Neural cell (in vitro differentiated cells): ENCODE measurements around the gene TXNDC16. TPM values are rescaled to one million over a fixed set of nuclear protein-coding genes. Genes with fewer than 3 reads are reported as not detected.

Experiments used
- H2AFZ ChIP-seq: fragments of 200-600, 300-800 bp; sonication (generic), shearing (Covaris generic); 2 replicates; pipeline ENCODE4 v1.6.0; 2014; ENCODE audit warnings: low read depth, mild to moderate bottlenecking, antibody characterized with exemption, low read length, moderate library complexity
- H3F3A ChIP-seq: fragments of 200-600 bp; shearing (Covaris generic); 2 replicates; pipeline ENCODE4 v1.6.1; 2016; ENCODE audit warnings: mild to moderate bottlenecking, moderate library complexity, mixed read lengths, antibody characterized with exemption, low read length; ENCODE audit not compliant: insufficient read depth, poor library complexity, severe bottlenecking
- H3K27ac ChIP-seq: fragments of 200-600, 300-800 bp; sonication (generic), shearing (Covaris generic); 2 replicates; pipeline ENCODE4 v1.5.1; 2014; ENCODE audit warnings: mild to moderate bottlenecking, low read length, moderate library complexity
- H3K27me3 ChIP-seq: fragments of 300-800, 200-600 bp; sonication (generic), shearing (Covaris generic); 2 replicates; pipeline ENCODE4 v1.6.0; 2014; ENCODE audit warnings: mild to moderate bottlenecking, low read depth, low read length, moderate library complexity; ENCODE audit not compliant: insufficient read depth
- H3K36me3 ChIP-seq: fragments of 300-800, 200-600 bp; sonication (generic), shearing (Covaris generic); 2 replicates; pipeline ENCODE4 v1.5.1; 2014; ENCODE audit warnings: mild to moderate bottlenecking, antibody characterized with exemption, low read length, moderate library complexity; ENCODE audit not compliant: insufficient read depth
- H3K4me2 ChIP-seq: fragments of 300-800, 200-600 bp; sonication (generic), shearing (Covaris generic); 2 replicates; pipeline ENCODE4 v1.6.0; 2014; ENCODE audit warnings: mild to moderate bottlenecking, low read length
- H3K4me3 ChIP-seq: fragments of 300-800, 200-600 bp; sonication (generic), shearing (Covaris generic); 2 replicates; pipeline ENCODE4 v1.5.1; 2014; ENCODE audit warnings: mild to moderate bottlenecking, low read length, moderate library complexity
- H3K79me2 ChIP-seq: fragments of 200-600 bp; shearing (Covaris generic); replicated peaks from 2 replicates; pipeline ENCODE4 v1.6.0; 2014; ENCODE audit warnings: mild to moderate bottlenecking, low read length, moderate library complexity; ENCODE audit not compliant: insufficient read depth
- H3K9ac ChIP-seq: fragments of 300-800, 200-600 bp; sonication (generic), shearing (Covaris generic); 2 replicates; pipeline ENCODE4 v1.6.1; 2016; ENCODE audit warnings: mild to moderate bottlenecking, low read length, mixed read lengths
- H3K9me2 ChIP-seq: fragments of 200-600 bp; shearing (Covaris generic); 2 replicates; pipeline ENCODE4 v1.6.1; 2016; ENCODE audit warnings: mild to moderate bottlenecking, low read length, mixed read lengths; ENCODE audit not compliant: insufficient read depth
- H3K9me3 ChIP-seq: fragments of 200-600, 300-800 bp; sonication (generic), shearing (Covaris generic); 2 replicates; pipeline ENCODE4 v1.6.1; 2016; ENCODE audit warnings: mild to moderate bottlenecking, mixed run types, low read length, moderate library complexity, mixed read lengths
- H4K20me1 ChIP-seq: fragments of 200-600 bp; shearing (Covaris generic); 2 replicates; pipeline ENCODE4 v1.6.1; 2016; ENCODE audit warnings: mild to moderate bottlenecking, mixed run types; ENCODE audit not compliant: insufficient read depth
- CTCF ChIP-seq: fragments of 450-650 bp; IDR thresholded peaks from 2 replicates; pipeline ENCODE4 v1.5.1; 2014; ENCODE audit warnings: antibody characterized with exemption, mild to moderate bottlenecking, moderate library complexity; ENCODE audit not compliant: poor library complexity, severe bottlenecking
- EP300 ChIP-seq: fragments of 450-650 bp; conservative IDR thresholded peaks from 2 replicates; pipeline ENCODE4 v1.6.1; 2014; ENCODE audit warnings: antibody characterized with exemption, mild to moderate bottlenecking, moderate library complexity; ENCODE audit not compliant: poor library complexity, severe bottlenecking
- EZH2 ChIP-seq: fragments of 200-600, 300-800 bp; shearing (Covaris generic), sonication (generic); IDR thresholded peaks from 2 replicates; pipeline ENCODE4 v1.6.1; 2014; ENCODE audit warnings: antibody characterized with exemption, low read length, borderline replicate concordance, mild to moderate bottlenecking; ENCODE audit not compliant: insufficient read depth, poor library complexity, severe bottlenecking
- MXI1 ChIP-seq: fragments of 450-650 bp; conservative IDR thresholded peaks from 2 replicates; pipeline ENCODE4 v1.6.1; 2014; ENCODE audit warnings: antibody characterized with exemption, mild to moderate bottlenecking; ENCODE audit not compliant: poor library complexity, severe bottlenecking
- POLR2AphosphoS5 ChIP-seq: IDR thresholded peaks from 2 replicates; pipeline ENCODE4 v1.6.1; 2012
- RAD21 ChIP-seq: fragments of 450-650 bp; conservative IDR thresholded peaks from 2 replicates; pipeline ENCODE4 v1.6.1; 2014; ENCODE audit warnings: antibody characterized with exemption, mild to moderate bottlenecking, moderate library complexity
- REST ChIP-seq: IDR thresholded peaks from 2 replicates; pipeline ENCODE4 v1.6.1; 2012; ENCODE audit warnings: borderline replicate concordance
- SMC3 ChIP-seq: fragments of 450-650 bp; conservative IDR thresholded peaks from 2 replicates; pipeline ENCODE4 v1.6.1; 2014; ENCODE audit warnings: antibody characterized with exemption, mild to moderate bottlenecking, moderate library complexity; ENCODE audit not compliant: poor library complexity
- TAF1 ChIP-seq: IDR thresholded peaks from 2 replicates; pipeline ENCODE4 v1.6.1; 2012; ENCODE audit warnings: low read depth
- polyA plus RNA-seq: library from polyadenylated mRNA; depleted of rRNA; stranded (reverse); fragments of >200 nt; gene quantifications from 2 replicates; pipeline ENCODE4 v1.2.3, GENCODE V29; 2014

Gene TXNDC16
- polyA plus RNA-seq, 1 donor from 2014 or later, result 58.4 TPM

GRCh38 chr14:52458721-52459085 is 93.6 kb downstream of the TXNDC16 start:
- Histone ChIP-seq H3K4me2 (no peak overlapping the region), H4K20me1 (no peaks in the 10 kb centered on the region), H3K27ac (no peak overlapping the region), H3F3A (no peaks in the 10 kb centered on the region), H3K27me3 (no peaks in the 10 kb centered on the region), H2AFZ (no peak overlapping the region), H3K36me3 (peaks cover 9% of the 10 kb centered on the region), H3K9ac (no peak overlapping the region), H3K79me2 (no peaks in the 10 kb centered on the region), H3K9me2 (no peaks in the 10 kb centered on the region), H3K4me3 (no peak overlapping the region), H3K9me3 (no peaks in the 10 kb centered on the region)
- TF ChIP-seq CTCF (no peak), REST (no peak), EZH2 (no peak), POLR2AphosphoS5 (no peak), SMC3 (no peak), TAF1 (no peak), MXI1 (no peak), EP300 (no peak), RAD21 (no peak)

GRCh38 chr14:52457411-52457810 is 94.9 kb downstream of the TXNDC16 start:
- no peak overlapping the region for H3K4me3 ChIP-seq
- H3F3A ChIP-seq, result no peaks in the 10 kb centered on the region
- H3K36me3 ChIP-seq, result peaks cover 8% of the 10 kb centered on the region
- TF ChIP-seq SMC3 (no peak), RAD21 (no peak), EP300 (no peak), CTCF (no peak), EZH2 (no peak), REST (no peak), TAF1 (no peak), POLR2AphosphoS5 (no peak), MXI1 (no peak)
- no peak overlapping the region for H3K27ac ChIP-seq
- H3K79me2 ChIP-seq, result no peaks in the 10 kb centered on the region
- H2AFZ ChIP-seq, result no peak overlapping the region
- H3K9me3 ChIP-seq, result no peaks in the 10 kb centered on the region
- no peaks in the 10 kb centered on the region for H3K27me3 ChIP-seq
- no peaks in the 10 kb centered on the region for H4K20me1 ChIP-seq
- H3K4me2 ChIP-seq, result no peak overlapping the region
- H3K9ac ChIP-seq, result no peak overlapping the region
- H3K9me2 ChIP-seq, result no peaks in the 10 kb centered on the region
